ENCODE measurements around the gene TCEAL5. TPM values are rescaled to one million over a fixed set of nuclear protein-coding genes. Genes with fewer than 3 reads are reported as not detected.
"Not testable (repeated sequence)": the region's sequence is repeated elsewhere in the genome, so short reads cannot be mapped to it uniquely, and the experiment has no call there.

Gene TCEAL5
- total and polyA plus RNA-seq, 11 donors: 0.19 to 0.52 (median 0.30) TPM; not detected in 5

DNA sequence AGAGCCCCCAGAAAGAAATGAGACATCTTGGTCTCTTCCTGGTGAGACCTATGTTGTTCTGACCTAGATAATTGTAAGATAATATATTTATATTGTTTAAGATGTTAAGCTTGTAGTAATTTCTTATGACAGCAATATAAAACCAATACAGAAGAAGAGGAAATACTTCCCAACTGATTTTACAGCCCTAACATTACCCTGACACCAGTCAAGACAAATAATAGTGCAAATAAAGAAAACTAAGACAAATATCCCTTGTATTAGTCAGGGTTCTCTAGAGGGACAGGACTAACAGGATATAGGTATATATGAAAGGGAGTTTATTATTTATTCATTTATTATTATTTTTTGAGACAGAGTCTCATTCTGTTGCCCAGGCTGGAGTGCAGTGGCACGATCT lies 40.3 kb downstream of the TCEAL5 start:
- 68 to 94% (median 91%) methylated on average over 1 of the region's 1 CpG for WGBS, 4 donors
- Histone ChIP-seq H3K9me3 (no peaks in the 10 kb centered on the region), H3K27ac (no peak overlapping the region), H3K36me3 (no peaks in the 10 kb centered on the region), H3K4me1 (no peaks in the 10 kb centered on the region), H3K4me3 (no peak overlapping the region), H3K27me3 (peaks cover 0 to 17% (median 0%) of the 10 kb centered on the region in 9 donors)
- DNase-seq (no peak), ATAC-seq (no peak)
- TF ChIP-seq CTCF (IDR thresholded peaks at IDR 0.05): no peak
- no peak for TF ChIP-seq POLR2A (IDR thresholded peaks at IDR 0.05)
- intact Hi-C loops (cut with DNase I): no loop called here

- H3K36me3 ChIP-seq; H3K4me1 ChIP-seq; DNase-seq; H3K4me3 ChIP-seq; intact Hi-C loops (cut with DNase I); H3K27ac ChIP-seq; H3K9me3 ChIP-seq; ATAC-seq: not testable (repeated sequence)
- WGBS, 4 donors: 26 to 91% (median 51%) methylated on average over 2 of the region's 2 CpGs
- peaks cover 0 to 15% (median 0%) of the 10 kb centered on the region in 9 donors for H3K27me3 ChIP-seq
These were observed 40.9 kb downstream of the TCEAL5 start for GRCh38 chrX:103235608-103236007.

- DNase-seq (no peak), ATAC-seq (no peak)
- Histone ChIP-seq H3K4me1 (no peaks in the 10 kb centered on the region), H3K27ac (no peak overlapping the region), H3K36me3 (no peaks in the 10 kb centered on the region), H3K4me3 (no peak overlapping the region), H3K9me3 (no peaks in the 10 kb centered on the region), H3K27me3 (peaks cover 0 to 9% (median 0%) of the 10 kb centered on the region in 9 donors)
- no peak for TF ChIP-seq CTCF (IDR thresholded peaks at IDR 0.05)
- no peak for TF ChIP-seq POLR2A (IDR thresholded peaks at IDR 0.05)
- WGBS, 4 donors: 58 to 100% (median 76%) methylated on average over 1 of the region's 1 CpG
- intact Hi-C loops (cut with DNase I): no loop called here
These were observed 41.7 kb downstream of the TCEAL5 start for GRCh38 chrX:103234869-103235268.

GRCh38 chrX:103233263-103233662 lies 43.3 kb downstream of the TCEAL5 start:
- no peak overlapping the region for H3K4me3 ChIP-seq
- no peaks in the 10 kb centered on the region for H3K36me3 ChIP-seq
- 61 to 80% (median 71%) methylated on average over 2 of the region's 2 CpGs for WGBS, 4 donors
- no peaks in the 10 kb centered on the region for H3K4me1 ChIP-seq
- H3K27ac ChIP-seq: no peak overlapping the region
- no peak for ATAC-seq
- no peaks in the 10 kb centered on the region for H3K9me3 ChIP-seq
- no peak for DNase-seq
- peaks cover 0 to 15% (median 0%) of the 10 kb centered on the region in 9 donors for H3K27me3 ChIP-seq
- intact Hi-C loops (cut with DNase I): no loop called here
- TF ChIP-seq CTCF (IDR thresholded peaks at IDR 0.05): no peak
- no peak for TF ChIP-seq POLR2A (IDR thresholded peaks at IDR 0.05)

DNA sequence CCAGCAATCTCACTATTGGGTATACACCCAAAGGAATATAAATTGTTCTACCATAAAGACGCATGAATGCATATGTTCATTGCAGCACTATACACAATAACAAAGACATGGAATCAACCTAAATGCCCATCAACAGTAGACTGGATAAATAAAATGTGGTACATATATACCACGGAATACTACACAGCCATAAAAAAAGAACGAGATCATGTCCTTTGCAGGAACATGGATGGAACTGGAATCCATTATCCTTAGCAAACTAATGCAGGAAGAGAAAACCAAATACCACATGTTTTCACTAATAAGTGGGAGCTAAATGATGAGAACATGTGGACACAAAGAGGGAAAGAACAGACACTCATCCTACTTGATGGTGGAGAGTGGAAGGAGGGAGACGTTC lies 50.6 kb downstream of the TCEAL5 start:
- H3K9me3 ChIP-seq; H3K4me1 ChIP-seq; intact Hi-C loops (cut with DNase I); DNase-seq; H3K36me3 ChIP-seq; H3K27ac ChIP-seq; ATAC-seq; H3K4me3 ChIP-seq: not testable (repeated sequence)
- peaks cover 0 to 21% (median 0%) of the 10 kb centered on the region in 9 donors for H3K27me3 ChIP-seq
- 80 to 98% (median 90%) methylated on average over 4 of the region's 4 CpGs for WGBS, 4 donors

Other genes with a start within 250 kb of the TCEAL5 start
- 10 to 100 TPM in 2 of 9 donors, 1 to 10 TPM in 6, under 1 TPM in 1; 0.42 to 17.6 (median 3.4) TPM for gene BEX1, start 212.6 kb downstream of the TCEAL5 start, total RNA-seq
- 10 to 100 TPM in 1 of 2 donors, 1 to 10 TPM in 1; 4.0 to 12.7 TPM for gene BEX1, start 212.6 kb downstream of the TCEAL5 start, polyA plus RNA-seq
- under 1 TPM in 5 of 9 donors, not detected in 4; 0.16 to 0.54 (median 0.48) TPM for gene NXF3, start 183.6 kb downstream of the TCEAL5 start, total RNA-seq
- under 1 TPM; 0.08 to 0.30 TPM for gene NXF3, start 183.6 kb downstream of the TCEAL5 start, polyA plus RNA-seq
- 10 to 100 TPM; 34.8 to 54.5 (median 43.1) TPM for gene BEX4, start 61.6 kb downstream of the TCEAL5 start, total RNA-seq
- 10 to 100 TPM; 43.6 to 57.0 TPM for gene BEX4, start 61.6 kb downstream of the TCEAL5 start, polyA plus RNA-seq
- gene TCEAL8, start 21.6 kb downstream of the TCEAL5 start, total RNA-seq: 10 to 100 TPM; 38.2 to 60.1 (median 52.7) TPM
- gene TCEAL8, start 21.6 kb downstream of the TCEAL5 start, polyA plus RNA-seq: 10 to 100 TPM; 47.3 to 47.9 TPM
- 1 to 10 TPM in 6 of 9 donors, under 1 TPM in 2, not detected in 1; 0.35 to 4.9 (median 1.7) TPM for gene BEX2, start 34.2 kb upstream of the TCEAL5 start, total RNA-seq
- gene BEX2, start 34.2 kb upstream of the TCEAL5 start, polyA plus RNA-seq: 1 to 10 TPM; 1.1 to 6.6 TPM
- 1 to 10 TPM; 1.5 to 5.8 (median 3.1) TPM for gene TCEAL7, start 53.5 kb upstream of the TCEAL5 start, total RNA-seq
- gene TCEAL7, start 53.5 kb upstream of the TCEAL5 start, polyA plus RNA-seq: 1 to 10 TPM; 2.6 to 3.1 TPM
- 10 to 100 TPM; 15.7 to 60.3 (median 27.1) TPM for gene TCEAL9, start 79.8 kb upstream of the TCEAL5 start, total RNA-seq
- 10 to 100 TPM; 56.5 to 59.7 TPM for gene TCEAL9, start 79.8 kb upstream of the TCEAL5 start, polyA plus RNA-seq
- 100 to 1,000 TPM; 109 to 153 (median 122) TPM for gene BEX3, start 99.8 kb upstream of the TCEAL5 start, total RNA-seq
- 10 to 100 TPM; 74.4 to 85.3 TPM for gene BEX3, start 99.8 kb upstream of the TCEAL5 start, polyA plus RNA-seq
- gene RAB40A, start 242.7 kb upstream of the TCEAL5 start, total RNA-seq: under 1 TPM in 4 of 9 donors, not detected in 5; 0.12 to 0.43 (median 0.17) TPM
- under 1 TPM in 1 of 2 donors, not detected in 1; 0.11 TPM for gene RAB40A, start 242.7 kb upstream of the TCEAL5 start, polyA plus RNA-seq

All from heart left ventricle (tissue), 16 donors.